Sigmoid colon (tissue), 7 donors: ENCODE measurements around the gene KASH5. TPM values are rescaled to one million over a fixed set of nuclear protein-coding genes. Genes with fewer than 3 reads are reported as not detected.

Source experiments
- DNase-seq: peaks from one replicate; pipeline ENCODE4 v3.0.0-alpha.2; 2019
- H3K27ac ChIP-seq, 4 donors: fragments of 200-600 bp; sonication (generic); one replicate each; pipeline ENCODE4 v1.5.1; 2016 to 2019; ENCODE audit warnings: mild to moderate bottlenecking in 1 of 4
- H3K27me3 ChIP-seq, 3 donors: fragments of 200-600 bp; sonication (generic); one replicate each; pipeline ENCODE4 v1.5.1; 2019; ENCODE audit warnings: mild to moderate bottlenecking in 1 of 3
- H3K36me3 ChIP-seq, 4 donors: fragments of 200-600 bp; sonication (generic); one replicate each; pipeline ENCODE4 v1.5.1; 2016 to 2019
- H3K4me1 ChIP-seq, 4 donors: fragments of 200-600 bp; sonication (generic); one replicate each; pipeline ENCODE4 v1.5.1; 2017 to 2019
- H3K4me3 ChIP-seq, 4 donors: fragments of 200-600 bp; sonication (generic); one replicate each; pipeline ENCODE4 v1.5.1; 2017 to 2019; ENCODE audit warnings: mild to moderate bottlenecking in 2 of 4, moderate library complexity in 1 of 4
- H3K9me3 ChIP-seq, 4 donors: fragments of 200-600 bp in 3 of 4; sonication (generic) in 3 of 4; one replicate each; pipeline versions ENCODE4 v1.5.1 to v1.6.1; 2013 to 2019
- EP300 ChIP-seq, 4 donors: sonication (generic); formaldehyde crosslinking; IDR thresholded peaks; one replicate each; pipeline ENCODE4 v1.6.1; 2017; ENCODE audit warnings: antibody characterized with exemption in 4 of 4
- POLR2A ChIP-seq, 2 donors: fragments of 450-650 bp; IDR thresholded peaks; one replicate each; pipeline ENCODE4 v1.6.1; 2016; ENCODE audit warnings: antibody characterized with exemption in 2 of 2, mild to moderate bottlenecking in 2 of 2, moderate library complexity in 2 of 2
- POLR2AphosphoS5 ChIP-seq, 4 donors: sonication (generic); formaldehyde crosslinking; IDR thresholded peaks; one replicate each; pipeline ENCODE4 v1.6.1; 2017; ENCODE audit warnings: antibody characterized with exemption in 4 of 4
- WGBS, 2 donors: extraction: QIAGEN DNeasy Blood & Tissue Kit; methylation state at CpG; one replicate each; pipeline ENCODE4 v1.1.7; 2013; 5-methylcytosine and 5-hydroxymethylcytosine counted together
- intact Hi-C: fragments of 100-400 bp; cut with DNase I; formaldehyde crosslinking; loops from one replicate; pipeline ENCODE4 v1.15.1; 2023
- polyA plus RNA-seq, 3 donors: library from polyadenylated mRNA; stranded (reverse); fragments of 200-250 nt; gene quantifications; one replicate each; pipeline ENCODE4 v1.2.3, GENCODE V29; 2013
- total RNA-seq, 4 donors: library from RNA; depleted of rRNA; stranded (reverse); fragments of >200 nt; gene quantifications; one replicate each; pipeline ENCODE4 v1.1.0, GENCODE V29; 2016
- TF ChIP-seq, protein P1 (sequence below), 4 experiments: fragments of 450-650 bp in 3 of 4; fragments of 200-600 bp in 1 of 4; IDR thresholded peaks; one replicate each; pipeline ENCODE4 v1.5.1; 2016 to 2019; ENCODE audit warnings: antibody characterized with exemption in 4 of 4, mild to moderate bottlenecking in 3 of 4, moderate library complexity in 2 of 4
- donor health status: healthy with polysubstance abuse.
- donor health status: Bipolar disorder and iron deficiency.
- donor health status: healthy.

KASH5 gene
- total and polyA plus RNA-seq, 7 donors = 0.04 TPM; not detected in 6

DNA sequence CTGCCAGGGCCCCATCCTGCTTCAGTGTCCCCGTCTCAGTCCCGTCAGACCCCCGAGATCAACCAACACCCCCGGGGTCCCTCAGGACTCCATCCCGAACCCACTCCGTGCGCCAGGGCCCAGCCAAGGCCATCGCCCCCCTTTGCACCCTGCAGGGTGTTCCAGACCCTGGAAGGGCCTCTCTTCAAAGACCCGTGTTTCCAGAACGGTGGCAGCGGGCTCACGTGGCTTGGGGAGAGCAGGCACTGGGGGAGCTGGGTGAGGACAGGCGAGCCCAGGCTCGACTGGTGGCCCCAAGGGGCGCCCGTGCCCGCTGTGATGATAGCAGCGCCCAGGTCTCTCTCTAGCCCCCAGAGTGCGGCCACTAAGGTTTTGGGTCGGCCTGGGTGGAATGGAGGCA, 1.4 kb downstream of the KASH5 start:
- no peak for TF ChIP-seq POLR2AphosphoS5 (IDR thresholded peaks at IDR 0.05)
- TF ChIP-seq EP300 (IDR thresholded peaks at IDR 0.05) = no peak
- TF ChIP-seq, protein P1, sequence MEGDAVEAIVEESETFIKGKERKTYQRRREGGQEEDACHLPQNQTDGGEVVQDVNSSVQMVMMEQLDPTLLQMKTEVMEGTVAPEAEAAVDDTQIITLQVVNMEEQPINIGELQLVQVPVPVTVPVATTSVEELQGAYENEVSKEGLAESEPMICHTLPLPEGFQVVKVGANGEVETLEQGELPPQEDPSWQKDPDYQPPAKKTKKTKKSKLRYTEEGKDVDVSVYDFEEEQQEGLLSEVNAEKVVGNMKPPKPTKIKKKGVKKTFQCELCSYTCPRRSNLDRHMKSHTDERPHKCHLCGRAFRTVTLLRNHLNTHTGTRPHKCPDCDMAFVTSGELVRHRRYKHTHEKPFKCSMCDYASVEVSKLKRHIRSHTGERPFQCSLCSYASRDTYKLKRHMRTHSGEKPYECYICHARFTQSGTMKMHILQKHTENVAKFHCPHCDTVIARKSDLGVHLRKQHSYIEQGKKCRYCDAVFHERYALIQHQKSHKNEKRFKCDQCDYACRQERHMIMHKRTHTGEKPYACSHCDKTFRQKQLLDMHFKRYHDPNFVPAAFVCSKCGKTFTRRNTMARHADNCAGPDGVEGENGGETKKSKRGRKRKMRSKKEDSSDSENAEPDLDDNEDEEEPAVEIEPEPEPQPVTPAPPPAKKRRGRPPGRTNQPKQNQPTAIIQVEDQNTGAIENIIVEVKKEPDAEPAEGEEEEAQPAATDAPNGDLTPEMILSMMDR (IDR thresholded peaks at IDR 0.05) = no peak
- no peak for TF ChIP-seq POLR2A (IDR thresholded peaks at IDR 0.05)
- intact Hi-C loops = no loop called here
- no peaks in the 10 kb centered on the region for H3K36me3 ChIP-seq
- no peak overlapping the region for H3K27ac ChIP-seq
- peaks cover 0 to 36% (median 7%) of the 10 kb centered on the region in 3 donors for H3K27me3 ChIP-seq
- WGBS, 2 donors = 81 to 91% methylated on average over 20 of the region's 20 CpGs
- H3K4me3 ChIP-seq = no peak overlapping the region
- H3K9me3 ChIP-seq = no peaks in the 10 kb centered on the region
- no peak for DNase-seq
- peaks cover 0 to 3% (median 0%) of the 10 kb centered on the region in 4 donors for H3K4me1 ChIP-seq

GRCh38 chr19:49390131-49390928, 2.3 kb downstream of the KASH5 start:
- peaks cover 6 to 45% (median 14%) of the 10 kb centered on the region in 3 donors for H3K27me3 ChIP-seq
- peaks cover 0 to 3% (median 0%) of the 10 kb centered on the region in 4 donors for H3K4me1 ChIP-seq
- no peaks in the 10 kb centered on the region for H3K36me3 ChIP-seq
- intact Hi-C loops = no loop called here
- no peak overlapping the region for H3K27ac ChIP-seq
- H3K9me3 ChIP-seq = no peaks in the 10 kb centered on the region
- WGBS, 2 donors = 56 to 78% methylated on average over 26 of the region's 26 CpGs
- no peak for TF ChIP-seq POLR2A (IDR thresholded peaks at IDR 0.05)
- no peak for TF ChIP-seq EP300 (IDR thresholded peaks at IDR 0.05)
- no peak for DNase-seq
- no peak overlapping the region for H3K4me3 ChIP-seq

DNA sequence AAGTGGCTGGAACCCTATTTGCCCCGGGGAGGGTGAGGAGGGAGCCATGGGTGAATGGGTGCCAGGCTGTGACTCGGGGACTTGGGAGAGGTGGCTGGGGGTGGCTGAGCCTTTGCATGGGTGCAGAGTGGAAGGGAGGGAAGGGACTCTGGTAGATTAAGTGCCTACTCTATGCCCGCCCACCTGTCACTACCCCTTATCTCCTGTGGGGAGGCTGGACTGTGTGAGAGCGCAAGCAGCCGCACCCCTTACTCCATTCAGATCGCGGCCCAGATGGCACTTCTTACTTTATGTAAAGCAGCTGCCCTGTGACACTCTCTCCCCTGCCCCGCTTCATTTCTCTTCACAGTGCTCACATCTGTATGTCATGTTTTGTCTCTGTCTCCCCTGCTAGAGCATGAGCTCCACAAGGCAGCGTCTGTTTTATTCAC, 2.9 kb downstream of the KASH5 start:
- Histone ChIP-seq H3K36me3 (no peaks in the 10 kb centered on the region), H3K27ac (no peak overlapping the region), H3K4me3 (no peak overlapping the region), H3K4me1 (peaks cover 0 to 3% (median 0%) of the 10 kb centered on the region in 4 donors), H3K27me3 (peaks cover 6 to 47% (median 14%) of the 10 kb centered on the region in 3 donors), H3K9me3 (no peaks in the 10 kb centered on the region)
- WGBS, 2 donors = 29 to 53% methylated on average over 9 of the region's 9 CpGs
- intact Hi-C loops = no loop called here
- no peak for DNase-seq
- TF ChIP-seq EP300 (IDR thresholded peaks at IDR 0.05) (no peak), POLR2A (IDR thresholded peaks at IDR 0.05) (no peak), POLR2AphosphoS5 (IDR thresholded peaks at IDR 0.05) (no peak)
- TF ChIP-seq, protein P1 (IDR thresholded peaks at IDR 0.05) = no peak

- no peak overlapping the region for H3K4me3 ChIP-seq
- H3K36me3 ChIP-seq = no peaks in the 10 kb centered on the region
- H3K9me3 ChIP-seq = no peaks in the 10 kb centered on the region
- no peak overlapping the region for H3K27ac ChIP-seq
- H3K27me3 ChIP-seq = peaks cover 6 to 52% (median 14%) of the 10 kb centered on the region in 3 donors
- peaks cover 0 to 3% (median 0%) of the 10 kb centered on the region in 4 donors for H3K4me1 ChIP-seq
- peak; percentile 88 for DNase-seq
- TF ChIP-seq POLR2A (IDR thresholded peaks at IDR 0.05) = no peak
- no peak for TF ChIP-seq EP300 (IDR thresholded peaks at IDR 0.05)
- TF ChIP-seq, protein P1 (IDR thresholded peaks at IDR 0.05) = peak; percentile 61 to 77 (median 68)
- intact Hi-C loops = loop anchor here (1.0 to 2.0 kb wide), 2 partner anchors 52 to 155 kb away; no protein-coding TSS in a partner anchor
- WGBS, 2 donors = 12 to 30% methylated on average over 13 to 14 of the region's 14 CpGs
These were observed 3.7 kb downstream of the KASH5 start for GRCh38 chr19:49391581-49392399.

DNA sequence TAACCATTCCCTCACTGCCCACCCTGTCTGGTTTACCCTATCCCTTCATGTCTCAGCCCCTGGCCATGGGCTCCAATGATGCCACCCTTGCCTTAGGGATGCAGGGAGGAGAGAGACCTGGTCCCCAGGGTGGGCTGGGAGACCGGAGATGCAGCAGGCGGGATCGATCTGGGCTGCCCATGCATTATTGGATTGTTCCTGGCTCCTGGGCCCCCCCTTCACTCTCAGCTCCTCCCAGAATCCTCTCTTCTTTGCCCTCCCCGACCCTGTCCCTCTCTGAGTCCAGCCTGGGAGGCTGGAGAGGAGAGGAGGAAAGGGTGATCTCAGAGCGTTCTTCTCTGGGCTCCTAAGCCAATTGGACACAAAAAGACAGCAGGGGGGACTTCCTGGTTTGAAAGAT, 5.8 kb downstream of the KASH5 start:
- intact Hi-C loops = loop anchor here (2.0 kb wide), 1 partner anchor 153 kb away; no protein-coding TSS in a partner anchor
- 67 to 69% methylated on average over 5 of the region's 5 CpGs for WGBS, 2 donors

More for the DNA sequence above, 5.8 kb downstream of the KASH5 start:
- no peak for TF ChIP-seq POLR2A (IDR thresholded peaks at IDR 0.05)
- TF ChIP-seq, protein P1 (IDR thresholded peaks at IDR 0.05) = no peak
- no peaks in the 10 kb centered on the region for H3K9me3 ChIP-seq
- H3K4me1 ChIP-seq = no peaks in the 10 kb centered on the region
- H3K4me3 ChIP-seq = no peak overlapping the region
- H3K36me3 ChIP-seq = no peaks in the 10 kb centered on the region
- H3K27ac ChIP-seq = no peak overlapping the region
- no peak for DNase-seq
- H3K27me3 ChIP-seq = peaks cover 6 to 42% (median 14%) of the 10 kb centered on the region in 3 donors
